H9 (cell line): ENCODE measurements around the gene CDC123. TPM values are rescaled to one million over a fixed set of nuclear protein-coding genes. Genes with fewer than 3 reads are reported as not detected.

Experiments
- DNase-seq: peaks from one replicate; pipeline ENCODE4 v3.0.0-alpha.2; 2017
- H2AFZ ChIP-seq: one replicate; pipeline ENCODE4 v1.6.1; 2013; ENCODE audit warnings: mild to moderate bottlenecking, low read length, control low read depth, moderate library complexity
- H2AK5ac ChIP-seq: 2 replicates; pipeline ENCODE4 v1.6.1; 2013; ENCODE audit warnings: low read length, control low read depth, mixed read lengths; ENCODE audit not compliant: insufficient read length
- H2BK120ac ChIP-seq: one replicate; pipeline ENCODE4 v1.6.1; 2013; ENCODE audit warnings: low read depth, mild to moderate bottlenecking, low read length, control low read depth, inconsistent platforms; ENCODE audit not compliant: poor library complexity, severe bottlenecking
- H2BK12ac ChIP-seq: 2 replicates; pipeline ENCODE4 v1.6.1; 2013; ENCODE audit warnings: low read length, control low read depth, mixed read lengths, low read depth; ENCODE audit not compliant: insufficient read length
- H2BK15ac ChIP-seq: 2 replicates; pipeline ENCODE4 v1.6.1; 2013; ENCODE audit warnings: low read depth, low read length, control low read depth
- H2BK20ac ChIP-seq: one replicate; pipeline ENCODE4 v1.6.1; 2013; ENCODE audit warnings: low read depth, mild to moderate bottlenecking, low read length, control low read depth, inconsistent platforms; ENCODE audit not compliant: poor library complexity, severe bottlenecking
- H2BK5ac ChIP-seq: 2 replicates; pipeline ENCODE4 v1.6.1; 2013; ENCODE audit warnings: low read length, control low read depth, mixed read lengths; ENCODE audit not compliant: insufficient read length
- H3K14ac ChIP-seq: 2 replicates; pipeline ENCODE4 v1.6.1; 2013; ENCODE audit warnings: low read length, control low read depth; ENCODE audit not compliant: insufficient read depth
- H3K18ac ChIP-seq: 2 replicates; pipeline ENCODE4 v1.6.1; 2013; ENCODE audit warnings: low read depth, mild to moderate bottlenecking, mixed read lengths, low read length, control low read depth; ENCODE audit not compliant: insufficient read length
- H3K23ac ChIP-seq: 2 replicates; pipeline ENCODE4 v1.6.1; 2013; ENCODE audit warnings: low read length, control low read depth, mixed read lengths, low read depth; ENCODE audit not compliant: insufficient read length
- H3K23me2 ChIP-seq: 2 replicates; pipeline ENCODE4 v1.6.1; 2013; ENCODE audit warnings: low read depth, mild to moderate bottlenecking, mixed read lengths, low read length, control low read depth; ENCODE audit not compliant: insufficient read length, poor library complexity, severe bottlenecking
- H3K27ac ChIP-seq: 2 replicates; pipeline ENCODE4 v1.5.1; 2013; ENCODE audit warnings: low read length, control low read depth, mixed read lengths, low read depth; ENCODE audit not compliant: insufficient read length
- H3K27me3 ChIP-seq: 2 replicates; pipeline ENCODE4 v1.6.1; 2013; ENCODE audit warnings: low read length, control low read depth, inconsistent platforms; ENCODE audit not compliant: insufficient read depth
- H3K4ac ChIP-seq: 2 replicates; pipeline ENCODE4 v1.6.1; 2013; ENCODE audit warnings: low read depth, mild to moderate bottlenecking, control low read depth, inconsistent platforms, low read length, moderate library complexity
- H3K4me1 ChIP-seq: 2 replicates; pipeline ENCODE4 v1.6.1; 2013; ENCODE audit warnings: low read length, control low read depth, inconsistent platforms; ENCODE audit not compliant: insufficient read depth
- H3K4me2 ChIP-seq: 2 replicates; pipeline ENCODE4 v1.6.1; 2013; ENCODE audit warnings: low read length, control low read depth, mixed read lengths; ENCODE audit not compliant: insufficient read length, insufficient read depth
- H3K56ac ChIP-seq: 2 replicates; pipeline ENCODE4 v1.6.1; 2013; ENCODE audit warnings: low read depth, mild to moderate bottlenecking, mixed read lengths, low read length, control low read depth; ENCODE audit not compliant: insufficient read length
- H3K79me1 ChIP-seq: 2 replicates; pipeline ENCODE4 v1.6.1; 2013; ENCODE audit warnings: low read depth, mild to moderate bottlenecking, moderate library complexity, low read length, control low read depth, inconsistent platforms; ENCODE audit not compliant: insufficient read depth, poor library complexity, severe bottlenecking
- H3K79me2 ChIP-seq: 2 replicates; pipeline ENCODE4 v1.6.1; 2013; ENCODE audit warnings: low read length, control low read depth, inconsistent platforms; ENCODE audit not compliant: insufficient read depth
- H3K9ac ChIP-seq: 2 replicates; pipeline ENCODE4 v1.6.1; 2013; ENCODE audit warnings: low read length, control low read depth, mixed read lengths; ENCODE audit not compliant: insufficient read length; ENCODE audit errors: extremely low read depth
- H3K9me3 ChIP-seq: one replicate; pipeline ENCODE4 v1.6.1; 2013; ENCODE audit warnings: low read depth, low read length, inconsistent platforms; ENCODE audit not compliant: control insufficient read depth
- H3T11ph ChIP-seq: one replicate; pipeline ENCODE4 v1.6.1; 2013; ENCODE audit warnings: mild to moderate bottlenecking, low read length, control low read depth, inconsistent platforms
- H4K20me1 ChIP-seq: one replicate; pipeline ENCODE4 v1.6.1; 2013; ENCODE audit not compliant: control insufficient read depth, insufficient read length, insufficient read depth
- H4K5ac ChIP-seq: 2 replicates; pipeline ENCODE4 v1.6.1; 2013; ENCODE audit warnings: low read depth, mild to moderate bottlenecking, mixed read lengths, low read length, control low read depth; ENCODE audit not compliant: insufficient read length
- H4K8ac ChIP-seq: replicated peaks from 2 replicates; pipeline ENCODE4 v1.6.1; 2013; ENCODE audit warnings: low read length, control low read depth, mixed read lengths, low read depth; ENCODE audit not compliant: insufficient read length
- H4K91ac ChIP-seq: 2 replicates; pipeline ENCODE4 v1.6.1; 2013; ENCODE audit warnings: low read depth, mild to moderate bottlenecking, moderate library complexity, mixed read lengths, low read length, control low read depth; ENCODE audit not compliant: insufficient read length
- H3K27ac Mint-ChIP-seq, 3 experiments: 2 replicates in 2 of 3; 3 replicates in 1 of 3; pipeline ENCODE4 v1.8.0; 2020 to 2021; ENCODE audit warnings: mixed read lengths in 3 of 3, mild to moderate bottlenecking in 1 of 3, moderate library complexity in 1 of 3
- H3K27me3 Mint-ChIP-seq: 2 replicates; pipeline ENCODE4 v1.8.0; 2021; ENCODE audit warnings: low read depth, mild to moderate bottlenecking, moderate library complexity, mixed read lengths
- H3K36me3 Mint-ChIP-seq, 3 experiments: 2 replicates in 2 of 3; 3 replicates in 1 of 3; pipeline ENCODE4 v1.8.0; 2020 to 2021; ENCODE audit warnings: low read depth in 3 of 3, mixed read lengths in 3 of 3; ENCODE audit not compliant: insufficient read depth in 1 of 3
- H3K4me1 Mint-ChIP-seq, 2 experiments: 2 replicates each; pipeline ENCODE4 v1.8.0; 2020; ENCODE audit warnings: mixed read lengths in 2 of 2
- H3K4me3 Mint-ChIP-seq, 2 experiments: 2 replicates in 1 of 2; 3 replicates in 1 of 2; pipeline ENCODE4 v1.8.0; 2020 to 2021; ENCODE audit warnings: mild to moderate bottlenecking in 2 of 2, mixed read lengths in 2 of 2, moderate library complexity in 1 of 2
- H3K9me3 Mint-ChIP-seq, 2 experiments: 2 replicates in 1 of 2; 3 replicates in 1 of 2; pipeline ENCODE4 v1.8.0; 2020; ENCODE audit warnings: mild to moderate bottlenecking in 2 of 2, mixed read lengths in 2 of 2, moderate library complexity in 1 of 2
- CTCF ChIP-seq: fragments of 200-600 bp; sonication (generic); conservative IDR thresholded peaks from 3 replicates; pipeline ENCODE4 v1.8.0; 2021; ENCODE audit warnings: antibody characterized with exemption, mild to moderate bottlenecking
- WGBS: extraction: QIAGEN DNeasy Blood & Tissue Kit; methylation state at CpG from one replicate; pipeline ENCODE4 v1.1.7; 2013; ENCODE audit warnings: missing lambda C conversion rate, low lambda C conversion rate, mixed read lengths; ENCODE audit not compliant: insufficient read length; ENCODE audit errors: extremely low coverage; 5-methylcytosine and 5-hydroxymethylcytosine counted together
- total RNA-seq: library from RNA; stranded (reverse); gene quantifications from 2 replicates; pipeline ENCODE4 v1.2.1, GENCODE V29; 2021

Gene CDC123
- total RNA-seq, 1 experiment from 2014 or later = 159 TPM

- no CpG with 5 or more reads among the region's 5 CpGs for WGBS
- Histone ChIP-seq H4K8ac (no peak overlapping the region), H3K27ac (no peak overlapping the region), H4K91ac (no peak overlapping the region), H2BK20ac (no peak overlapping the region), H3K9me3 (no peaks in the 10 kb centered on the region), H3K79me2 (peaks cover 5% of the 10 kb centered on the region; the same call in 1 of the 2 replicates), H3K14ac (no peak overlapping the region), H3K23ac (no peak overlapping the region), H3K56ac (no peak overlapping the region), H2BK12ac (no peak overlapping the region), H3K23me2 (no peaks in the 10 kb centered on the region), H4K5ac (no peak overlapping the region), H3K4me2 (no peak overlapping the region), H3K4ac (no peak overlapping the region), H3K9ac (no peak overlapping the region), H3T11ph (no peak overlapping the region), H2BK15ac (no peak overlapping the region), H2AFZ (no peak overlapping the region), H4K20me1 (no peaks in the 10 kb centered on the region), H2BK120ac (no peak overlapping the region), H3K79me1 (peaks cover 3% of the 10 kb centered on the region), H2BK5ac (no peak overlapping the region), H3K4me1 (no peaks in the 10 kb centered on the region), H2AK5ac (no peak overlapping the region), H3K18ac (no peak overlapping the region), H3K27me3 (no peaks in the 10 kb centered on the region)
- Mint-ChIP-seq H3K27me3 (no peaks in the 10 kb centered on the region), H3K4me1 (no peaks in the 10 kb centered on the region), H3K36me3 (peaks cover 46 to 79% (median 74%) of the 10 kb centered on the region in 3 experiments), H3K4me3 (no peak overlapping the region), H3K27ac (peak overlapping the region in 1 of 3 experiments; percentile 34; a peak in 1 of 7 replicates), H3K9me3 (no peaks in the 10 kb centered on the region)
- DNase-seq = no peak
- no peak for TF ChIP-seq CTCF
These were observed 12.5 kb downstream of the CDC123 start for GRCh38 chr10:12208460-12208859.
